ENCODE results near the gene GPR78. TPM values are rescaled to one million over a fixed set of nuclear protein-coding genes. Genes with fewer than 3 reads are reported as not detected.

Gene GPR78
- total RNA-seq, 2 donors from 2014 or later = 3.7 to 8.1 TPM

GRCh38 chr4:8549352-8549931 lies 30.8 kb upstream of the GPR78 start:
- 74 to 90% methylated on average over 3 to 11 of the region's 11 CpGs for WGBS, 2 experiments (ENCODE audit: insufficient coverage in 1 of 2, insufficient read length in 1 of 2)

GRCh38 chr4:8550691-8551090 lies 29.5 kb upstream of the GPR78 start:
- H3K27ac Mint-ChIP-seq = no peak overlapping the region
- H3K9me3 ChIP-seq (ENCODE audit: control insufficient read depth, low read length) = no peaks in the 10 kb centered on the region
- no peak overlapping the region for H3K9ac ChIP-seq (ENCODE audit: extremely low read depth, low read length, poor library complexity, severe bottlenecking)
- H3K4me1 Mint-ChIP-seq = peaks cover 15% of the 10 kb centered on the region
- H3K9me3 Mint-ChIP-seq = no peaks in the 10 kb centered on the region
- no peak overlapping the region for H3K4me3 Mint-ChIP-seq
- H3K27me3 ChIP-seq (ENCODE audit: control insufficient read depth, insufficient read depth, low read length, poor library complexity, severe bottlenecking) = no peaks in the 10 kb centered on the region
- WGBS, 2 experiments (ENCODE audit: insufficient coverage in 1 of 2, insufficient read length in 1 of 2) = 91 to 94% methylated on average over 6 to 9 of the region's 9 CpGs
- peak; percentile 43 for DNase-seq
- no peak overlapping the region for H3K27ac ChIP-seq (ENCODE audit: low read depth, low read length)
- no peaks in the 10 kb centered on the region for H3K36me3 ChIP-seq (ENCODE audit: control insufficient read depth, insufficient read depth, low read length)
- H3K4me1 ChIP-seq (ENCODE audit: control insufficient read depth, insufficient read depth, low read length) = peaks cover 10% of the 10 kb centered on the region
- no peaks in the 10 kb centered on the region for H3K36me3 Mint-ChIP-seq (ENCODE audit: low read depth)
- H3K27me3 Mint-ChIP-seq (ENCODE audit: insufficient read depth) = no peaks in the 10 kb centered on the region
- TF ChIP-seq CTCF (conservative IDR thresholded peaks at IDR 0.05) = no peak
- H3K4me3 ChIP-seq (ENCODE audit: low read length) = no peak overlapping the region

More at GRCh38 chr4:8549352-8549931, 30.8 kb upstream of the GPR78 start:
- Mint-ChIP-seq H3K27me3 (ENCODE audit: insufficient read depth) (no peaks in the 10 kb centered on the region), H3K9me3 (no peaks in the 10 kb centered on the region), H3K4me1 (peaks cover 13% of the 10 kb centered on the region), H3K27ac (no peak overlapping the region), H3K4me3 (no peak overlapping the region), H3K36me3 (ENCODE audit: low read depth) (no peaks in the 10 kb centered on the region)
- no peaks in the 10 kb centered on the region for H3K27me3 ChIP-seq (ENCODE audit: control insufficient read depth, insufficient read depth, low read length, poor library complexity, severe bottlenecking)
- no peak overlapping the region for H3K4me3 ChIP-seq (ENCODE audit: low read length)
- H3K27ac ChIP-seq (ENCODE audit: low read depth, low read length) = no peak overlapping the region
- no peaks in the 10 kb centered on the region for H3K36me3 ChIP-seq (ENCODE audit: control insufficient read depth, insufficient read depth, low read length)
- peak; percentile 51 for DNase-seq
- no peaks in the 10 kb centered on the region for H3K9me3 ChIP-seq (ENCODE audit: control insufficient read depth, low read length)
- TF ChIP-seq CTCF (conservative IDR thresholded peaks at IDR 0.05) = no peak
- no peak overlapping the region for H3K9ac ChIP-seq (ENCODE audit: extremely low read depth, low read length, poor library complexity, severe bottlenecking)
- peaks cover 10% of the 10 kb centered on the region for H3K4me1 ChIP-seq (ENCODE audit: control insufficient read depth, insufficient read depth, low read length)

DNA sequence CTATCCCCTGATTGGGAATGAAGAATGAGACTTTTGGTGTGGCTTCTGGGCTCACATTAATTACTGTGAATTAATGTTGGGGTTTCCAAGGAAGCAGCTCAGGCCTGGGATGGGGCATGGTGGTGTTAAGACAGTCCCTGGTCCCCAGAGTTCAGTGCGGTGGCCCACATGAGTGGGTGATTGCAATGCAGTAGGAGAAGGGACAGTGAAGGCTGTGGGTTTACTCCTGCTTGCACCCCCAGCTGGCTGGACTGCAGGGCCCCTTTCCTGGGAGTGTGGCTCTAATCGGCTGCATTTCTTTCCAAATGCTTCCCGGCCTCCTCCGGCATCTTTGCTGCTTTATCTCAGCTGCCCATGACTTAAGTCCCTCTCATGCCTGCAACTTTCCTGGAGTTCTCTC lies 28.2 kb upstream of the GPR78 start:
- H3K27ac Mint-ChIP-seq = no peak overlapping the region
- H3K4me1 ChIP-seq (ENCODE audit: control insufficient read depth, insufficient read depth, low read length) = peaks cover 9% of the 10 kb centered on the region
- WGBS, 2 experiments (ENCODE audit: insufficient coverage in 1 of 2, insufficient read length in 1 of 2) = 92 to 95% methylated on average over 2 to 4 of the region's 4 CpGs

More for the DNA sequence above, 28.2 kb upstream of the GPR78 start:
- Histone ChIP-seq H3K9me3 (ENCODE audit: control insufficient read depth, low read length) (no peaks in the 10 kb centered on the region), H3K36me3 (ENCODE audit: control insufficient read depth, insufficient read depth, low read length) (no peaks in the 10 kb centered on the region), H3K27ac (ENCODE audit: low read depth, low read length) (no peak overlapping the region), H3K4me3 (ENCODE audit: low read length) (no peak overlapping the region), H3K27me3 (ENCODE audit: control insufficient read depth, insufficient read depth, low read length, poor library complexity, severe bottlenecking) (no peaks in the 10 kb centered on the region), H3K9ac (ENCODE audit: extremely low read depth, low read length, poor library complexity, severe bottlenecking) (no peak overlapping the region)
- no peaks in the 10 kb centered on the region for H3K36me3 Mint-ChIP-seq (ENCODE audit: low read depth)
- H3K4me1 Mint-ChIP-seq = peaks cover 17% of the 10 kb centered on the region
- DNase-seq = peak; percentile 40
- H3K9me3 Mint-ChIP-seq = no peaks in the 10 kb centered on the region
- no peak for TF ChIP-seq CTCF (conservative IDR thresholded peaks at IDR 0.05)
- H3K27me3 Mint-ChIP-seq (ENCODE audit: insufficient read depth) = no peaks in the 10 kb centered on the region
- H3K4me3 Mint-ChIP-seq = no peak overlapping the region

Measured in endodermal cell (in vitro differentiated cells).